Left ventricle myocardium superior (tissue), 1 donor: Measurements from ENCODE around the gene TMED10. TPM values are rescaled to one million over a fixed set of nuclear protein-coding genes. Genes with fewer than 3 reads are reported as not detected.
"Not testable (repeated sequence)": the region's sequence is repeated elsewhere in the genome, so short reads cannot be mapped to it uniquely, and the experiment has no call there.

Experiments
- ATAC-seq: fragments of 200-7000 bp; cut with Tn5 transposase; one replicate; pipeline ENCODE4 v1.9.1; 2020; ENCODE audit warnings: mild to moderate bottlenecking, moderate library complexity
- DNase-seq: peaks from one replicate; pipeline ENCODE4 v3.0.0-alpha.2; 2020
- intact Hi-C: fragments of 100-400 bp; cut with micrococcal nuclease; formaldehyde crosslinking; loops from one replicate; pipeline ENCODE4 v1.11.0; 2022
- total RNA-seq: library from RNA; stranded (reverse); fragmentation: NEBNext Ultra II Directional; extraction: Animal tissue kit (Norgen Biotek cat#: 25700); gene quantifications from one replicate; pipeline ENCODE4 v1.2.1, GENCODE V29; 2021
- donor health status: DM: no; HTN: yes; CAD: no; lungs with severe emphysema.

Gene TMED10
- total RNA-seq, 1 donor from 2014 or later = 266 TPM

GRCh38 chr14:75167325-75167724 lies 9.1 kb downstream of the TMED10 start:
- intact Hi-C loops = no loop called here
- no peak for ATAC-seq
- DNase-seq = no peak

- DNase-seq = no peak
- peak; percentile 57 for ATAC-seq
- intact Hi-C loops = no loop called here
These were observed 10.6 kb downstream of the TMED10 start for GRCh38 chr14:75165586-75166391.

DNA sequence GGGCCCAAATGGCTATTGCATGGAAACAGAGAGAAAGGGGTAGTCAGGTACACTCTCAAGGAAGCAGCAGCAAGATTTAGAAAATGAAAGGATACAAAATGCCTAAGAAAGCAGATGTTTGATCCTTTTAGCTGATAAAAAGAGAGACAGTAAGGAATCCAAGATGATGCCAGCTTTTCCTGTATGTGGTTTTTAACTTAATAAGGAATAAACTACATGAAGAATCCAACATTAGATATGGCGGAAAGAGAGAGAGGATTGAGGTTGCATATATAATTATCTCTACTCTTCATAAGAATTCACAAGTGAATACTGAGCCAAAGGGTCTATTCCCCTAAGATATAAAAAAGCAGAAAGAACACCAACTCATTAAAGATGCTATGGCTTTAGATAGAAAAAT lies 11.6 kb downstream of the TMED10 start:
- no peak for ATAC-seq
- intact Hi-C loops = no loop called here

DNA sequence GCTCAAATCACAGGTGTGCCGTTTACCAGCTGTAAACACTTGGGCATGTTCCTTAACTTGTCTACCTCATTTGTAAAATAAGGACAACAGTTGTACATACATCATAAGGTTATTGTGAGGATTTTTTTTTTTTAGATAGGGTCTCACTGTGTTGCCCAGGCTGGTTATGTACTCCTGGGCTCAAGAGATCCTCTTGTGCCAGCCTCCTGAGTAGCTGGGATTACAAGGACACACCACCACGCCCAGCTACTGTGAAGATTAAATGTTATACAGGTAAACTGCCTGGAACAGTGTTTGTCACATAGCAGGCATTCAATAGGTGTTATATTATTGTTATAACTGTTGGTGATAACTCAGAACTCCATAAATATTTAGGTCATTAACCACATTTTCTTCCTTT lies 12.7 kb downstream of the TMED10 start:
- intact Hi-C loops = no loop called here

More for the DNA sequence above, 11.6 kb downstream of the TMED10 start:
- no peak for DNase-seq

GRCh38 chr14:75162631-75163030 lies 13.8 kb downstream of the TMED10 start:
- intact Hi-C loops = no loop called here
- no peak for DNase-seq
- ATAC-seq = no peak

More for the DNA sequence above, 12.7 kb downstream of the TMED10 start:
- no peak for ATAC-seq
- no peak for DNase-seq

DNA sequence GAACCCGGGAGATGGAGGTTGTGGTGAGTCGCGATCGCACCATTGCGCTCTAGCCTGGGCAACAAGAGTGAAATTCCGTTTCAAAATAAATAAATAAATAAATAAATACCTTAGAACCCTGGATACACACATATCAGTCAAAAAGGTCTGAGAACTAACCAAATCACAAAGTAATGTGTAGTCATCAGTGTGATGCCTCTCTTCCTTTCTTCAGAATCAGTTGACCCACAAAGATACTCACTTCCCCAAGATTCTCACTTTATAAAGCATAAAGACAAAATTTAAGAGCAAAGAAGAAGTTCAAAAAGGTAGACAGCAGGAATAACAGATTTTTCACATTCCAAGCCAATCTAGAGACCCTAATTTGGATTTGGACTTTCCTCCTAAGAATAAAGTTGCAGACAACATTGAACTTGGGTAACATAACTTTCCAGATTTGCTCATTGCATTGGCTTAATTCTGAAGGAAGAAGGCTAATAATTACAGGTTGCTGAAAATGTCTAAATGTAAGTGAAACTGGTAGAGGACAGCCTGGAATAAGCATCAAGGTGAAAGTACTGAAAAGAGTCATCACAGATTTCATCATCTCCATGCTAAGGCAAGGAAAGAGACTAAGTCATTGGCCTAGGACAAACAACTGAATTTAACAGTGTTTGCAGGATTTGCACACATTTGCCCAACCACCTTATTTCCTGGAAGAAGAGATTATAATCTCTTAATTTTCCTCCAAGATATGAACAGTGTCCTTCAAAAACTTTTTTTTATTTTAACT lies 17.4 kb downstream of the TMED10 start:
- DNase-seq (no peak), ATAC-seq (no peak)
- intact Hi-C loops = no loop called here

- intact Hi-C loops = no loop called here
- DNase-seq = no peak
- no peak for ATAC-seq
These were observed 19.5 kb downstream of the TMED10 start for GRCh38 chr14:75156901-75157300.

DNA sequence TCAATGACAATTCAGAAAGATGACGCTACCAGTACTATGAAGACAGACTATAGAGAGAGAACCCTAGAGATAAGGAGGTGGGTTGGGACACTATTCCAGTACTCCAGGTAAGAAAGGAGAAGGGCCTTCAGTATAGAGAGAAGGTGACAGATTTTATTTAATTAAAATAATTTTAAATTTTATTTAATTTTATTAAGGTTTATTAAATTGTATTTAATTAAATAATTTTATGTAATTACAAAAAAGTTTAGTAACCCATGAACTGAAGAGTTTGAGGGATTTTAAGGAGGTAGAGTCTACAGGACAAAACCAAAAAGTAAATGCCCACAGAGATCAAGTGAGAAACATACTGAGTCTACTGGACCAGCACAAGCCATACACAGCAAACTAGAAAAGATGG lies 20.3 kb downstream of the TMED10 start:
- DNase-seq = no peak
- intact Hi-C loops = no loop called here
- no peak for ATAC-seq

GRCh38 chr14:75155169-75155568 lies 21.2 kb downstream of the TMED10 start:
- no peak for DNase-seq
- intact Hi-C loops = no loop called here
- ATAC-seq = no peak

DNA sequence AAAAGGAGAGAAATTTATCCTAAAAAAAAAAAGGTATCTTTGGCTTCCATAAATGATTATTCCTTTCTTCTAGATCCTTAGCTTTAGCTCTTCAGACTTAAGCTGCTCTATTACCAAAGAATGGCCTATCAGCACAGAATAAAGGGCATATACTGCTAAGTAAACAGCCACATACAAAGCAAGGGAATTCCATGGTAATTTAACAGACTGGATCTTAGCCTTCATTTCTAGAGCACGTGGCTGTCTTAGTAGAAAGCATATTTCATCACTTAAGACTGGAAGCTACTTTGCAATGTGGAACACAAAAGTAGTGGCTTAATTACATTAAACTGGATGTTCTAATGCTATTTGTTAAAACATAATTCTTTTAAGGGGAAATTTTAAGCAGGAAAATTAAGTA lies 23.1 kb downstream of the TMED10 start:
- ATAC-seq (no peak), DNase-seq (no peak)
- intact Hi-C loops = no loop called here

DNA sequence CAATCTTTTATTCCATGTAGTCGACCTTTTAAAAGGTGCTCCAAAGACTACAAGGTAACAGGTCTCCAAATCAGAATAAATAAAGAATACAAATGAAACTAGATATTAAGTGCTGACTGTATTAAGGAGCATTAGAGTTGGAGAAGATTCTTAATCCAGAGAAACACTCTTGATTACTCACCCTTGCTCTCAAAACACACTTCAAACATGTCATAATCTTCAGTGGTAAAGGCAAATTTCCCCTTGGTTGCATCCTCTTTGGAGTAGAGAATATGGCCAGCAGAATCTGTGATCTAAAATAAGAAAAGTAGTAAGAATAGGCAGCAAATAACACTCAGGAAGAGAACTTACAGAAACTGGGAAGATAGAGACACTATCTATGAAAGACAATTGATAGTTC lies 24.6 kb downstream of the TMED10 start:
- no peak for ATAC-seq
- DNase-seq = no peak
- intact Hi-C loops = no loop called here

DNA sequence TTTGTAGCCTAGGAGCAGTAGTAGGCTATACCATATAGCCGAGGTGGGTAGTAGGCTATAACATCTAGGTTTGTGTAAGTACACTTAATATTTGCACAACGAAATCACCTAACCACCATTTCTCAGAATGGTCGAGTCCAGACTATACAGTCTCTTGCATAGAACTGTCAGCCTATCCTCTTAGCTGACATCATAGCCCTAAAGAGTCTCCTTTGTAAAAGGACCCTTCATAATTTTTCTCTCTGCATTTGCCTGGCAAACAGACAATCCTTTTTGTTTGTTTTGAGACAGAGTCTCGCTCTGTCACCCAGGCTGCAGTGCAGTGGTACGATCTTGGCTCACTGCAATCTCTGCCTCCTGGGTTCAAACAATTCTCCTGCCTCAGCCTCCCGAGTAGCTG lies 25.8 kb downstream of the TMED10 start:
- intact Hi-C loops, ATAC-seq, DNase-seq: not testable (repeated sequence)

GRCh38 chr14:75150150-75150549 lies 26.3 kb downstream of the TMED10 start:
- no peak for DNase-seq
- ATAC-seq = no peak
- intact Hi-C loops = no loop called here

GRCh38 chr14:75147423-75148071 lies 28.9 kb downstream of the TMED10 start:
- ATAC-seq (peak; percentile 91), DNase-seq (peak; percentile 68)
- intact Hi-C loops = no loop called here

GRCh38 chr14:75144944-75145343 lies 31.5 kb downstream of the TMED10 start:
- intact Hi-C loops = no loop called here
- DNase-seq = no peak
- peak; percentile 5 for ATAC-seq

DNA sequence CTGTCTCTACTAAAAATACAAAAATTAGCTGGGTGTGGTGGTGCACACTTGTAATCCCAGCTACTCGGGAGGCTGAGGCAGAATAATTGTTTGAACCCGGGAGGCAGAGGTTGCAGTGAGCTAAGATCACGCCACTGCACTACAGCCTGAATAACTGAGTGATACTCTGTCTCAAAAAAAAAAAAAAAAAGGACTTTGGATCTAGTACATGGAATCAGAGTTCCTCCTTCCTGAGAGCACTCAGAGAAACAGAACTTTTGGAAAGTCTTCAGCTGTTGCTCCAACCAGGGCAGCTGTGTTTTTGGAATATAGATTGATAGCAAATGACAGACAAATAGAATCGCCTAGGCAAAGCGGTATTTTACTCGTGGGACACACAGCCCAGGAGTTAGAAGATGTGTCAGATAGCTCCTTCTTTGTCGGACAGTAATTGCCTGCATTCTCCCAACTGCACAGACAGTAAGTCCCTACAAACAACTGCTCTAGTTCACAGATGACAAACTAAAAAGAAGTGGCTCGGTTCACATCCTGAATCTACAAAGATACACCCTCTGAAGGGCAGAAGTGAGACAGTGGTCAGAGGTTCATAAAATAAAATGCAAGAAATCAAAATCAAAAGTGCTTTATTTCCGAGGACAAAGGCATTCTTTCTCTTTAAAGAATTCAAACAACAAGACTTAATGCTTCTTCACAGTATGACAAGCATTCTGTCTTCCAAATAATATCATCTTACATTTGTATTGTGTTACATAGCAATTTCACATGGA lies 32.5 kb downstream of the TMED10 start:
- intact Hi-C loops = no loop called here
- no peak for ATAC-seq

GRCh38 chr14:75142494-75142893 lies 33.9 kb downstream of the TMED10 start:
- ATAC-seq (no peak), DNase-seq (no peak)
- intact Hi-C loops = no loop called here

More for the DNA sequence above, 32.5 kb downstream of the TMED10 start:
- no peak for DNase-seq

DNA sequence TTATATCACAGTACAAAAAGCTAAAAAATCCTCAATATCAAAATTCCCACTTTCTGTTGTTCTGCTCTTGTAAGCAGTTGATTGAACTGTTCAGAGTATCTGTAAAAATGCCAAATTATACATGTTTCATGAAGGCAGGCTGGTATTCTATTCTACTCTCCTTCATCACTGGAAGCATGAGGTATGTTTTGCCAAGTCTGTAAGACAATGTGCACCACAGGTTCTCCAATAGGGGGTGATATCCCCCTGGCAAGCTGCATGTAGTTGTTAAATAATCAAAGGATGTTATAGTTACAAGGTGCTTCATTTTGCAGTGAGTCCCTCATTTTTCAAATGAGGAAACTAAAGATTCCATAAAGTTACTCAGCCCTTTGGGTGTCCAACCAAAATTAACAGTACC lies 34.4 kb downstream of the TMED10 start:
- DNase-seq (no peak), ATAC-seq (peak; percentile 24)
- intact Hi-C loops = no loop called here

DNA sequence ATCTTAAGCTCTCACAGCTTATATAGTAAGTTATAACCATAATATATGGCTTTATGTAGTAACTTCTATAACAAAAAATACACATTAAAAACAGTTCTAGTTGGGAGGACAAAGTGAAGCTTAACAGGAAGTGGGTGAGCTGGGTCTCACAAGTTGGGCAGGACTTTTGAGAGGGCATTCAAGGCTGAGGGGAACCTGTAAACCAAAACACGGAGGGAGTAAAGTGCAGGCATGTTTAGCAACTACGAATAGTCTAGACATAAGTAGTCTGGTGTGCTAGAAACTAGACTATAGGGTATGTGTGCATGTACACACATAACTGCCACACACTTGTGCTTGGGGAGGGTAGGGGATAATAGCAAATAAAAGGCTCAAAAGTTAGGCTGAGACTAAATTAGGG lies 35.4 kb downstream of the TMED10 start:
- intact Hi-C loops = no loop called here
- no peak for ATAC-seq
- no peak for DNase-seq
